AG09319 (cell line): Measurements from ENCODE around the gene ITGBL1.

Experiments
- DNase-seq: peaks from one replicate; pipeline ENCODE4 v3.0.0-alpha.2; 2010; ENCODE audit warnings: low read depth; ENCODE audit errors: extremely low read depth
- CTCF ChIP-seq: IDR thresholded peaks from 2 replicates; pipeline ENCODE4 v1.5.1; 2011; ENCODE audit warnings: low read depth, mild to moderate bottlenecking, inconsistent platforms, low read length, moderate library complexity

ITGBL1 gene

DNA sequence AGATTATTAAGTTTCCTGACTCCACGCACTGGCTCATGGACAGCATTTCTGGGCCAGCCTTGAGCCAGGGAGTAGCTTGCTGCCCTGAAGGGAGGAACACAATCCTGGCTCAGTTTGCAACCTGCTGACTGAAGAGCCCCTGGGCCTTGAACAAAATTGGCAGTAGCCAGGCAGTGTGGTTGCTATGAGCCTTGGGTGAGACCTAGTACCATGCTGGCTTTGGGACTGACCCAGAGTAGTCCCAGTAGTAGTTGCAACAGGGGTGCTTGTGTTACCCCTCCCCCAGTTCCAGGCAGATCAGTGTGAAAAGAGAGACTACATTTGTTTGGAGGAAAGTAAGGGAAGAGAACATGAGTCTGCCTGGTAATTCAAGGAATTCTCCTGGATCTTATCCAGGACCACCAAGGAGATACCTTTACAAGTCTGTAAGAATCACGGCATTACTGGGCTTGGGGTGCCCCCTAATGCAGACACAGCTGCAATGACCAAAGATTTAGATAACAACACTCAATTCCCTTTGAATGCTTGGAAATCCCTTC is 22.0 kb downstream of the ITGBL1 start:
- TF ChIP-seq CTCF = peak; percentile 46
- DNase-seq = peak; percentile 61

- no peak for DNase-seq
- no peak for TF ChIP-seq CTCF
Observed at GRCh38 chr13:101475536-101475935, 23.1 kb downstream of the ITGBL1 start.

DNA sequence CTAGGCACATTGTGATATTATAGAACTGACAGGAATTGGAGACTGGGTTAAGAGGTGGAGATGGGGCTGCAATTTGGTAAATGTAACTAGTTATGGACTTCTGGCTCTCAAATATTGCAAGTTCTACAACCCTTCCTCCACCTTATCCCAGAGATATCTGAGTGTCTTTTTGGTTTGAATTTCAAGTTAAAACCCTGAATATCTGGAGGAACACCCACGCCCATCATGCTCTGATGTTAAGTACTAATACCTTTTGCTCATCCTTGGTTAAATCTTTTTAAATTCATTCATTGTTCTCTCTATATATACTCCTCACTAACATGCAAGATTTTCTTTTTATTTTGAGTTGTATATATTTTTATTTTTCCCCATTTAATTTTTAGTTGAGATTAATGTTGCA is 28.9 kb downstream of the ITGBL1 start:
- DNase-seq = no peak
- no peak for TF ChIP-seq CTCF

DNA sequence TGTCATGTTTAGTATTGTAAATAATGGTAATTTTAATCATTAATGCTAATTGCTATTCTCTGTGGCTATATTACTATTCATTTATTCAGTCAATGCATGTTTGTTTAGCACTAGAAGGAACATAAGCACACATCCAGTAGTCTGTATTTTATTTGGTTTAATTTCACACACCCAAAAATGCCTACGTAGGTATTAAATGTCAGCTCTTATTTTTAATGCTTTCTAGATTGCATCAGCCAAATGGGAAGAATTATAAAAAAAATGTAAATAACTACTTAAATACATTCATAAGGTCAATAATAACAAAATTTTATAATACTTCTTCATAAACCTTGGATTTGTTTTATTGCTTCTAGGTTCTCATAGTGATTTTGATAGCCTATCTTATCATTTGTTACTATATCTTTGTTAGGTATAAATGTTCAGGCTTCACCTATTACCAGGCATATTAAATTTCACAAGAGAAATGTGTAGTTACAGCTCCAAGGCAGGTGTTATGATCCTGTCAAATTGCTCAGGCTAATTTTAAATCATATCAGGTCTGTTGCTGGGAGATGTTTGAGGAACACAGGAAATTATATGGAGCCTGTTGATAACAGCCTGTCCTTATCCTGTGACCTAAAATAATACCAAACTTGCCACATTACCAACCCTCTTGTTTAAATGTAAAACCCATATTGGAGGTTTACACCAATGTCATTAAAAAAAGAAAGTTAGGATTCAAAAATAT is 34.4 kb downstream of the ITGBL1 start:
- TF ChIP-seq CTCF = no peak
- no peak for DNase-seq

DNA sequence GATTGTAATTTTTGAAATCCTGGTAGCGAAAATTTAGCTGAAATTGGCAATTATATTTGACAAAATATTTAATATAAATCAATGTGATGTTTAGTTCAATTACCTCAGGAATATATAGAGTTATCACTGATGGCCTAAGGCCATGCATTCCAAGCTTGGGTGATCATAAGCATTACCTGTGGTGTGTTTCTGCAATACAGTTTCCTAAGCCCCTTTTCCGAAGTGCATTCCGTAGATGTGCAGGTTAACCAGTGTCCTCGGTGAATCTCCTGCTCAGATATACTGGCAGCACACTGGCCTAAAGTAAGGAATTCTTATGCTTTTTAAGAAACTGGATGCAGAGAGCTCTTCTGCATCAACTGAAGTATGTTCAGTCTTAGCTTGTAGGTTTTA is 35.0 kb downstream of the ITGBL1 start:
- TF ChIP-seq CTCF = no peak
- no peak for DNase-seq

GRCh38 chr13:101488734-101489133 is 36.3 kb downstream of the ITGBL1 start:
- TF ChIP-seq CTCF = no peak
- no peak for DNase-seq

- no peak for DNase-seq
Observed at GRCh38 chr13:101489643-101490405, 37.3 kb downstream of the ITGBL1 start.

More at GRCh38 chr13:101489643-101490405, 37.3 kb downstream of the ITGBL1 start:
- no peak for TF ChIP-seq CTCF
